RPMI7951 (cell line): ENCODE data around the gene GABARAPL1. TPM values are rescaled to one million over a fixed set of nuclear protein-coding genes. Genes with fewer than 3 reads are reported as not detected.

Experiments used
- DNase-seq: peaks from one replicate; pipeline ENCODE4 v3.0.0-alpha.2; 2012; ENCODE audit warnings: low read depth
- total RNA-seq: library from RNA; depleted of rRNA; stranded (reverse); fragments of >200 nt; shearing (Covaris generic); gene quantifications from 2 replicates; pipeline ENCODE4 v1.2.3, GENCODE V29; 2014; rRNA removed

The GABARAPL1 gene
- total RNA-seq, 1 experiment from 2014 or later: 20.7 TPM

- no peak for DNase-seq
These were observed 21.9 kb downstream of the GABARAPL1 start for GRCh38 chr12:10234562-10234961.

- DNase-seq: peak; percentile 29
These were observed 23.3 kb downstream of the GABARAPL1 start for GRCh38 chr12:10235761-10236631.

GRCh38 chr12:10236720-10237119 lies 24.0 kb downstream of the GABARAPL1 start:
- no peak for DNase-seq

GRCh38 chr12:10238526-10238925 lies 25.8 kb downstream of the GABARAPL1 start:
- no peak for DNase-seq

- no peak for DNase-seq
These were observed 28.6 kb downstream of the GABARAPL1 start for GRCh38 chr12:10241290-10241689.

- DNase-seq: no peak
These were observed 29.1 kb downstream of the GABARAPL1 start for GRCh38 chr12:10241727-10242126.

GRCh38 chr12:10242539-10242938 lies 29.9 kb downstream of the GABARAPL1 start:
- DNase-seq: no peak

GRCh38 chr12:10243818-10244520 lies 31.3 kb downstream of the GABARAPL1 start:
- peak; percentile 18 for DNase-seq

GRCh38 chr12:10247436-10248058 lies 34.9 kb downstream of the GABARAPL1 start:
- DNase-seq: no peak

GRCh38 chr12:10249690-10250455 lies 37.2 kb downstream of the GABARAPL1 start:
- DNase-seq: no peak

- no peak for DNase-seq
These were observed 39.0 kb downstream of the GABARAPL1 start for GRCh38 chr12:10251669-10252068.

- no peak for DNase-seq
These were observed 39.5 kb downstream of the GABARAPL1 start for GRCh38 chr12:10252201-10252600.

GRCh38 chr12:10256064-10256463 lies 43.4 kb downstream of the GABARAPL1 start:
- DNase-seq: no peak

- DNase-seq: no peak
These were observed 48.2 kb downstream of the GABARAPL1 start for GRCh38 chr12:10260927-10261326.

- DNase-seq: no peak
These were observed 55.4 kb downstream of the GABARAPL1 start for GRCh38 chr12:10268037-10268436.

GRCh38 chr12:10272467-10272866 lies 59.8 kb downstream of the GABARAPL1 start:
- no peak for DNase-seq

Other genes with a start within 250 kb of the GABARAPL1 start
- not detected in 2 replicates for gene CLEC12A, start 241.5 kb upstream of the GABARAPL1 start, total RNA-seq
- gene CLEC1B, start 213.8 kb upstream of the GABARAPL1 start, total RNA-seq: not detected in 2 replicates
- gene CLEC12B, start 202.2 kb upstream of the GABARAPL1 start, total RNA-seq: not detected in 2 replicates
- not detected in 2 replicates for gene CLEC9A, start 182.2 kb upstream of the GABARAPL1 start, total RNA-seq
- gene CLEC1A, start 113.9 kb upstream of the GABARAPL1 start, total RNA-seq: 0.12 TPM in 1 of 2 replicates, not detected in the other
- gene CLEC7A, start 82.7 kb upstream of the GABARAPL1 start, total RNA-seq: not detected in 2 replicates
- not detected in 2 replicates for gene OLR1, start 40.7 kb upstream of the GABARAPL1 start, total RNA-seq
- gene TMEM52B, start 33.8 kb upstream of the GABARAPL1 start, total RNA-seq: not detected in 2 replicates
- gene KLRD1, start 95.0 kb downstream of the GABARAPL1 start, total RNA-seq: under 0.01 TPM in 1 of 2 replicates, not detected in the other
- not detected in 2 replicates for gene KLRK1, start 177.2 kb downstream of the GABARAPL1 start, total RNA-seq
- 0.78 TPM in 1 of 2 replicates, not detected in the other for gene KLRC4, start 196.9 kb downstream of the GABARAPL1 start, total RNA-seq
- gene KLRC3, start 207.7 kb downstream of the GABARAPL1 start, total RNA-seq: 3.8 and 4.6 TPM in 2 replicates
- 10.5 and 17.4 TPM in 2 replicates for gene KLRC2, start 223.1 kb downstream of the GABARAPL1 start, total RNA-seq
- gene KLRC1, start 240.5 kb downstream of the GABARAPL1 start, total RNA-seq: not detected in 2 replicates